HG03045 (cell line): ENCODE measurements around the gene RNF125.

ENCODE experiments used
- ATAC-seq: cut with Tn5 transposase; IDR thresholded peaks from one replicate; pipeline ENCODE4 v1.9.1; 2021; ENCODE audit warnings: mild to moderate bottlenecking, moderate library complexity; ENCODE audit not compliant: unreplicated experiment

The RNF125 gene

DNA sequence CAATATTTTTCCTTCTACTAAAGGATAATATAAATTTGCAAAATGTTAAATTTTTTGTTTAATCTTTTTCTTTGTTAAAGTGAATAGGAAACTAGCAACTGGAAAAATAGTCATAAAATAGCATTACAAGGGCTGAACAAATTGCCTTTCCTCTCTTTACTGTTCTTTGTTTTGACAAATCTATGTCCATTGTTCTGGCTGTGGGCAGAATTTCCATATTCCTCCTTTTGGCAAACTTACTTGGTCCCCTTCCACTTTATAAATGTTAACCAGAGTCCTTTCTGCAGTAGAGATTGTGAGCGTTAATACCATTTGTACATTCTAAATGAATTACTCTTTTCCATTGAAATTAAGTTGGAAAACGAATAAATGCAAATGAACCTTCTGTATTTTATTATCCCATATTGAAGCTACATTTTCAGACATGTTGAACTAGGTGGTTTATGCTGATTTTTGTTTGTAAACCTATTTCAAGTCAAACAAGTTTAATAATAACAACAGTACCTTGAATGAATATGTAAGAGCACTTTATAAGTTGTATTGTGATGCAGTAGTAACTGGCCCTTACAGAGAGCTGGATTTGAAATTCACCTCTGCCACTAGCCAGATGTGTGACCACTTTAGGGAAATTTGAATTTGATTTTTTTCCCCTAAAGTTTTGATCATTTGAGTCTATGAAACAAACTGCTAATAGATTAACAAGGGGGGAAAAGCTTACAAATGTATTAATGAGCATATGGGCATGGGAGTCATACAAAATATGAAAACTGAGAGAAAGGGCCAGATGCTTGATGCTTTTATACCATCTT is 3.3 kb downstream of the RNF125 start:
- no peak for ATAC-seq

DNA sequence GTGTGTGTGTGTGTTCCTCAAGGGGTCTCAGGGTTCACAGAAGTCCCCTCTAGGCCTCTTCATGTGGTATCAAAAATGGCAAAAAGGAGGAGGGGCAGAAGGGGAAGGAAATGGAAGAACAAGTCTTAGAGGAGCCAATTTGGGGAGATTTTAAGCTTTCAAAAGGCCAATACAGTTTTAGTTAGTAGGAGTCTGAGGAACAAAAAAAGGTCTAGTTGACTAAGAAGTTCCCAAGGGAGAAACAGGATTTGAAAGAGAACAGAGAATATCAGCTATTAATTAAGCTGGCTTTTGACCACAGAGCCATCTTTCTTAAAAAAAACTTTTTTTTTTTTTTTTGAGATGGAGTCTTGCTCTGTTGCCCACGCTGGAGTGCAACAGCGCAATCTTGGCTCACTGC is 7.1 kb downstream of the RNF125 start:
- no peak for ATAC-seq

DNA sequence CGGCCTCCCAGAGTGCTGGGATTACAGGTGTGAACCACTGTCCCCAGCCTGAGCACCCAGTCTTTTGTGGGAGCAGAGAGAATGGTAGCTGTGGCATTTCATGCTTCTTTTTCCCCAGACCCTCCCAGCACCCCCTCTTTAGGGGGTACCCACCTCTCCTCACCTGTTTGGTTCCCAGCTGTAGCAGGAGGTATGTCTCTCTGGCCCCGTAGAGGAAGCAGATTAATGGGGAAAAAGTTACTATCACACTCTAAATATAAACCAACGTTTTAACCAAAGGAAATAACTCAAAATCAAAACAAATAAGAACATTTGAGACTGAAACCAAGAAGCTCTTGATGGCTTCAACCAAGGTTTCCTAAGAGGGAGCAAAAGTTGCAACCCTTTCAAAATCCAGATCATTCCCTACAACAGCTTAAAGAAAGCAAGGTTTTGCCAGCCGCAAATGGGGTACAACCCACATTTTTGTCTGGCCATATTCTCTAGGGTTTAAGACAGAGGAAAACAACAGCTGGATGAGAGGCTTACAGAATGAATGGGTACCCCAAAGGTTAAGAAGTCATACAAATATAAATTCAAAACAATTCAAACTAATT is 8.0 kb downstream of the RNF125 start:
- no peak for ATAC-seq

DNA sequence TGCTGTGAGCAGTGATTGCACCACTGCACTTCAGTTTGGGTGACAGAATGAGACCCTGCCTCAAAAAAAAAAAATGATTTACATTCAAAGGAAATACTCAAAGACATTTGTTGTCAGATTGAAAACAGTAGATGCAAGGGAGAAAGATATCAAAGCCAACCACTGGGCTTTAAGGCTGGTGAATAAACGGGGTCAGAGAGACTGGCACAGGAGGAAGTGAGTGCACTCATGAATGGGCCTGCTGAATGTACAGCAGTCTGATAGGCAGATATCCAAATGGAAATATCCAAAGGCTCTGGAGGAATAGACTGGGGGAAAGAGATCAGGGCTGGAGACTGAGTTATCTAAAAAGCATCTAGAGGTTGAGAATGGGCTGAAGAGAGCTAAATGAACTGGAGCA is 10.9 kb downstream of the RNF125 start:
- ATAC-seq: no peak

DNA sequence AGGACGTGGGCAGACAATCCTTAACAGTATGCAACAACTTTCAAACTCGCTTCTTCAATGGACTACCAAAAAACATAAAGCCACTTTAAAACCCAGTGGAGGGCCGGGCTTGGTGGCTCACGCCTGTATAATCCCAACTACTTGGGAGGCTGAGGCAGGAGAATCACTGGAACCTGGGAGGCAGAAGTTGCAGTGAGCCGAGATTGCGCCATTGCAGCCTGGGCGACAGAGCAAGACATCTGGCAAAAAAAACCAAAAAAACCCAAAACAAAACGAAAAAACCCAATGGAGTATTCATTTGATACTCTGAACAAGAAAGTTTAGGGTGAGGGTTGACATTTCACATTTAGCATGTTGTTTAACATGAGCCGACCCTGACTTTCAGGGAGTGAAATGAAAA is 14.0 kb downstream of the RNF125 start:
- no peak for ATAC-seq

DNA sequence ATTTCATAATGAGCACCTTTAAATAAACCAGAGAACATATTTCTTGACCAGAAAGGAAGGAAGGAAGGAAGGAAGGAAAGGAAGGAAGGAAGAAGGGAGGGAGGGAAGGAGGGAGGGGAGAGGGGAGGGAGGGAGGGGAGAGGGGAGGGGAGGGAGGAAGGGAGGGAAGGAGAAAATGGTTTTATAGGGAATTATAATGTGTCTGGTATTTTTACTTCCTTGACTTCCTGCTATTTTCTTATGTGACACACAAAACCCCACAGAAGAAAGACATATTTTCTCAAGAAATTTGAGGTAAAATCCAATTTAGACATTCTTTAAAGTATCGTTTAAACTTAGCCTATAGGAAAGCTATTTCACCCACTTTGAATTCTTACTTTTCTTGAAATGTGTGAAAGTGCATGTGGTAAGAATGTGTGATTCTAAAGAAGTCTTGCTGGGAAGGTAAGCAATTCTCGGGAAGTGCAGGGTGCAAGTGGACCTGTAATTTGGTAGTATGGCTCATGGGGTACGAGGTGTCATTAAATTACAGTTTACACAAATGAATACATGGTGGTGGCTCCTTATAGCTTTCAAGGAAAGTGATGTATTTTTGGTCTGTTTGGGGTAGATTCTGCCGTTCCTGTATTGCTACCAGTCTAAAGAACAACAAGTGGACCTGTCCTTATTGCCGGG is 18.0 kb downstream of the RNF125 start:
- no peak for ATAC-seq

DNA sequence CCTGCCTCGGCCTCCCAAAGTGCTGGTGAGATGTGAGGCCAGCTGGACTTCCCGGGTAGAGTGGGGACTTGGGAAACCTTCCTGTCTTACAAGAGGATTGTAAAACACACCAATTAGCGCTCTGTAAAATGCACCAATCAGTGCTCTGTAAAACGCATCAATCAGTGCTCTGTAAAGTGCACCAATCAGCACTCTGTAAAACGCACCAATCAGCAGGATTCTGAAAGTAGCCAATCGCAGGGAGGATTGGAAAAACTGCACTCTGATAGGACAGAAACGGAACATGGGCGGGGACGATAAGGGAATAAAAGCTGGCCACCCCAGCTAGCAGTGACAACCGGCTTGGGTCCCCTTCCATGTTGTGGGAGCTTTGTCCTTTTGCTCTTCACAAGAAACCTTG is 19.0 kb downstream of the RNF125 start:
- ATAC-seq: no peak

DNA sequence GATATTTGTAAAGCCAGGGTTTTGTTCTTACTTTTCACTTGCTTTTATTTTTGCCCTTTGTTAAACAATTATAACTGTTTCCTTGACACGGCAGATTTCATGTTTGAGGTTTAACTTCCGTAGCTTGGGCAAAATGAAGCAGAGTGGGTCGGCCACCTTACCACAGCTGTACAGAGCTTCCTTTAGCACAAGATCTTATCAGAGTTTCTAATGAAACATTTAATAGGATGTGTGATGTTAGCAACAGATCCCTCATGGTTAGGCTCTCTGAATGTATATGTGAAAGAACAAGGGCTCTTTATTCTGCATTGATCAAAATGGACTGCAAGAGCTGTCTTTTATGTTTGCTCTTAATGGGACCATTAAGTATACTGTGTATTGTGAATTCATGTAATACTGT is 22.3 kb downstream of the RNF125 start:
- no peak for ATAC-seq

DNA sequence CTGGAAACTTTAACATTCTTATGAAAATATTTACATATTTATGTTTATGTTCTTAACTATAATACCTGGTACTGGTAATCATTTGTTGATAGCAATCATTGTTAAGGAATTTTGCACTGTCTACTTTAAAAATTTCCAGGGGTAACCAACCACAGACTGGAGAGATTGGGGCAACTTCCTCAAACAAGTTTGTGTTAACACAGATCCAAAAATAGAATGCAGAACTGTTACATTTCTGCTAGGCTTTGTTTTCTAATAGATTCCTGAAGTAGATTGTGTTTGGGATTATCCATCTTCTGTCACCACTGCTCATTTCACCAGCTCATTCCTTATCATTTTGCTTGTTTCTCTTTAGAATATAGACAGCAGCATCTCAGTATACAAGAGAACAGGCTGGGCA is 23.7 kb downstream of the RNF125 start:
- ATAC-seq: no peak

DNA sequence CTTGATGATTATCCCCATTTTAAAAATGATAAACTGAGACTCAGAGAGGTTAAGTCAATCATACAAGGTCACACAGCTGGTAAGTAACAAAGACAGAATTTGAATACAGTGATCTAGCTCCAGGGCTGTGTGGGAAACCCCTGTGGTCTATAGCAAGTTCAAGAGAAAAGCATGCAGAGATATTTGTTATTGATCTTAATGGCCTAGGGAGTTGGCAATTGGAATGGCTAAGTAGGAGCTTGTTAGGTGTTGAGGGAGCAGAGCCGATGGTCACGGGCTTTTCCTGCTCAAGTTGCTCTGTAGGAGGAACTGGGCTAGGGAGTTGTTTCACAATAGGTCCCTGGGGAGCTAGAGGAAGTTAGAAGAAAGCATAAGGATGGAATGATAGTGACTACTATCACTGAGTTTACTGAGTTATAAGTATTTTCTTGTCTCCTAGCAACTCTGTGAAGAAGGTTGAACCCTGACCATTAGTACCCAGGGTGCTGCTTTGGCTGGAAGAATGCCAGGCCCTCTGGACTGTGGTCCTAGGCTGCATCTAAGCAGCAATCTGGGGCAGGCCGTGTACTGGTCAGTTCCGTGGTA is 30.0 kb downstream of the RNF125 start:
- peak; percentile 60 for ATAC-seq

DNA sequence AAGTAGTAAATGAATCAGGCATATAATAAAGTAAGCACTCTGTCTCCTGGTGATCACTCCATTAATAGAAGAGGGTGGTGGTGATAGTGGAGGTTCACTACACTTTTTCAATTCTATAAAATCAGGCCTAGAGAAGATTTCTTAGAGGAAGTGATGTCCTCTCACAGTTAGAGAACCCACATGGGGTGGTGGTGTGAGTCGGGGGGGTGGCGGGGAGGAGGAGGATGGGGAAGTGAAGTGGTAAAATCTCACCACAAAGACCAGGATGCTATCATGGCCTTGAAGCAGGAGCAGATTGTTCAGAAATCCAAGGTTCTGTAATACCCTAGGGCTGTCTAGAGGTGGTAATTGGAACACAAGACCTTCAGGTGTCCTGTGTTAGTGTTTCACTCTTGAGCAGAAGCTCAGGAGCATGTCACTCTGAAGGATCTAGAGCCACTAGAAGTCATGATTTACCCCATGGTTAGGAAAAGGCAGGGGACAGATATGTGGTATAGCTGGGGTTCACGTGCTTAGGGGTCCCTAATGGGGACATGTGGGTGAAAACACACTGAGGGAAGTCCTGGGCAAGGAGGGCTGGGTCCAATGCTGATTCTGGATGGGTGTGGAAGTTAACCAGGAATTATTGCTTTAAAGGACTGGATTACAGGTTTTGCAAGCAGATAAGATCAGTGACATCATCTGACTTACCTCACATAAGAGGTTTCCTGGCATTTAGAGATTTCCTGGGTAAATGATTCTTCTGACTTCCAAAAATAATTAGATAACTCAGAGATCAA is 31.0 kb downstream of the RNF125 start:
- no peak for ATAC-seq

DNA sequence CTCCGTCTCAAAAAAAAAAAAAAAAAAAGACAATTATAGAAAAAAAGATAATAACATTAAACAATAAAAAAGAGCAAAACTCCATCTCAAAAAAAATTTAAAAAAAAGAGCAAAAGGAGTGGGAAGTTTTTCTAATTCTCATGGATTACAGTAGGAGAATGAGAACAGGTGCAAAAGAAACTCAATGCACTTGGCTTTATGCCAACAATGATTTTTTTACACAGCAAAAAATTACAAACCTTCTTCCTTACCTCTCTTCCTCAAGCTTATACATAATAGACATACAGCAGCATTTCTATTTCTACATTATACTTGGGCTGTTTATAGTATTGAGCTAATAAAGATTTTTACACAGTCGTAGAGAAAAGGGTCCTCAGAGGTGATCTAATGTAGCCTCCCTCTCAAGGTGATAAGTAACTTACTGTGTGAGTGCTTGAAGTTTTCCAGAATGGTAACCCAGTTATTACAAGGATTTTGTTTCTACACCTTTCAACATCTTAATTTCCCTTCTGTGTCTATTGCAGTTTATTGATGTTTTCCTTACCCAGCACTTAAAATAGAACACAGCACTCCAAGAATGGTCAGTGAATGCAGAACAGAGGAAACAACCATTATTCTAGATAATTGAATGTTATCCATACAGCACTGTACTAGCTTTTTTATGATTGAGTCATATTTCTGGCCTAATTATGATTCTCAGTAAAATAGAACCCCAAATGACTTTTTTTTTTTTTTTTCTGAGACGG is 38.2 kb downstream of the RNF125 start:
- ATAC-seq: no peak

DNA sequence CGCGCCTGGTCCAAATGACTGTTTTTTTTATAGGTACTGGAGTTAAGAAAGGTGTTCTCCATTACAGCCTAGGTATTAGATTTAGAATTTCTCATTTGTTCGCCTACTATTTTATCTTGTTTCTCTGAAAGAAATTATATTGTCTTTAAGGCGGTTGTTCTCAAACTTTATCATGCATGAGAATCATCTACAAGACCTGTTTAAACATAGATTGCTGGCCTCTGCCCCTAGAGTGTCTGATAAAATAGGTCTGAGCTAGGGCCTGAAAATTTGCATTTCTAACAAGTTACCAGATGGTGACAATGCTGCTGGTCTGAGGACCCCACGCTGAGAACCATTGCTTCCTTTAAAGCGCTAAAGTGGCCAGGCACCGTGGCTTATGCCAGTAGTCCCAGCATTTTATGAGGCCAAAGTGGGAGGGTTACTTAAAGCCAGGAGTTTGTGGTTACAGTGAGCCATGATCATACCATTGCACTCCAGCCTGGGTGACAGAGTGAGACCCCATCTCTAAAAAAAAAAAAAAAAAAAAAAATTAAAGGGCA is 39.1 kb downstream of the RNF125 start:
- ATAC-seq: no peak

DNA sequence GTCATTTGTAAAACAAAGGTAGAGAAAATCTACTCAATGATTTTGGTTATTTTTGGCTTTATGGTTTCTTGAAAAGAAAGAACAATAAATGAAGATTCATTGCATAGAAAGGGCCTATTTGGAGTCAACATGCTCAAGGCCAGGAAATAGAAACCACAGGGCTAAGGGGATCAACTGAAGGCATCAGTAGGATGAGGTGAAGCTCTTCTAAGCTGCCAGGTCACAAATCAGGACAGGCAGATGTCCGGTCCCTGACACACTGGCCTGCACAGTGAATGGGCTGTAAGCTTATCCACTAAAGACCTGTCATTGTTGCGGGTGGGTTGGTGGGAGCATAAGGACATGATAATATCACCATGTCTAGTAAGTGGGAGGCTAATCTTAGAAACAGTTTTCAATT is 41.4 kb downstream of the RNF125 start:
- no peak for ATAC-seq

DNA sequence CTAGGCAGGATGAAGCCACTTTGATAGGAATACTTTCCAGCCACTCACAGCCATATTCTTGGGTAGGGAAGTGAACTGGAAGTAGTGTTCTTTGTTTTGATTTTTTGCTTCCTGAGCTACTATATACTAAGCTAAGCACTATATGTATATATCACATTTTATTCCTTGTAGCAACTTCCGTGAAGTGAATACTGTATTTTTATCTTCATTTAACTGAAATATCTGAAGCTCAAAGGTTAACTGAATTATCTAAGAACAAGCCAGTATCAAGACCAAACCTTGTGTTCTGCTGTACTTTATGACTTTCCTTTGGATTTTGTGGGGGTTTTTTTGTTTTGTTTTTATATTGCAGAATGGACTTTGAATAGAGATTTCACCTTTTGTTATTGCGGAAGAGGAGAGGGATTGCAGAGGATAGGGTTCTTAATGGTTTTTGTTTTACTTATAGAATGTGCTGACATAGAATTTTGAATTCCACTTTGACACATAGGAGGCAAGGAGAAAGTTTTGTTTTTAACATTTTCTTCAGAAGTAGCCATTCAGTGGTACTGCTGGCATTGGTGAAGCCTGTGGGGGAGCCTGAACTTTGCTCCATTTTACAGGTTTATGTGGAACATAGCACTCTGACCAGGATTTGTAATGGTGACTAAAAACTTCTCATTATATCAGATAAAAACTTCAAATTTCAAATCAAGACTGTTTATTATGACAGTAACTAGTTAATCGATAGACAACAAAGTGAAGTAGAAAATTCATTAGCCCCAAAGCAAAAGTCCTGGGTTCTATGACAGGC is 48.9 kb downstream of the RNF125 start:
- ATAC-seq: no peak

DNA sequence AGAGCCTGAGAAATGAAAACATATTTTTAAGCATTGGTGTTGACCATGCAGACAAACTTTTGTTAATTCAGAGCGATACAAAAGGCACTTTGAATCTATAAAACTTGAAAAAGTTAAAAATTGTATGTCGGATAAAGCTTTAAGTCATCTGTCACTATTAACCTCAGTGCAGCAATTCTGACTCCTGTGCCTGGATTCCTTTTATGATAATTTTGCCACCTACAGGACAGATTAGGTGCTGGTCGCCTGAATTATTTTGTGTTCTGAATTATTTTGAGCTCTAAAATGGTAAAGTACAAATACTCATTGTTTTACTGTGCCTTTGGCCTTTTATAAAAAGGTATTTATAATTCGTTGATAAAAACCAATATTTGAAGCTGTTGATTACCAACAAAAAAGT is 53.7 kb downstream of the RNF125 start:
- no peak for ATAC-seq

DNA sequence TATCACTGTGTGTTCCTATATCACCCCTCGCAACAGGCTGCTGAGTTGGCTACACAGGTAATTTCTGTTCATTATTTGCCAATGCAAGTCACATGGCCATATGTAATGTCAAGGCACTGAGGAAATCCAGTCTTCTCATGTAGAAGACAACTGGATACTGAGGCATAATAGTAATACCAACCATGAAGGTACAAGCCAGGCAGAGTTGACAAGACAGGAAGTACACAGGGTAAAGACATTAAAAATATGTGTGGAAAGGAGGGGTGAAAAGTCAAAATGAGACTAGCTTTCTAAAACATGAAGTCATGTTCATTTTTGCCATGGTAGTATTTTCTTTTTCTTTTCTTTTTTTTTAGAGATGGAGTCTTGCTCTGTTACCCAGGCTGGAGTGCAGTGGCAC is 55.6 kb downstream of the RNF125 start:
- ATAC-seq: no peak

DNA sequence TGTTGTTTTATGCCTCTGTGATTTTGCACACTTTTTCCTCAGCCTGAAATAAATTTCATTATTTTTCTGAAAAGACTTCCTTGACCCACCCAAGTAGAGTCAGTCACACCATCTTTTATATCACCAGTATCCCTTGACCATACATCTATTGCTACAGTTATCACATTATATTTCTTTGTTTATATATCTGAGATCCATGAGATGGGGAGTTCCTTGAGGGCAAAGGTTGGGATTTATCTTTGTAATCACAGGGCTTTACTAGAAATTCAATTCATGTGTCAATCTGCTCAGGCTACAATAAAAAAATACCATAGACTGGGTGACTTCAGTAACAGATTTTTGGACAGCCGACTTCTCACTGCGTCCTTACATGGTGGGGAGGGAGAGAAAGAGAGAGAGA is 60.2 kb downstream of the RNF125 start:
- no peak for ATAC-seq

DNA sequence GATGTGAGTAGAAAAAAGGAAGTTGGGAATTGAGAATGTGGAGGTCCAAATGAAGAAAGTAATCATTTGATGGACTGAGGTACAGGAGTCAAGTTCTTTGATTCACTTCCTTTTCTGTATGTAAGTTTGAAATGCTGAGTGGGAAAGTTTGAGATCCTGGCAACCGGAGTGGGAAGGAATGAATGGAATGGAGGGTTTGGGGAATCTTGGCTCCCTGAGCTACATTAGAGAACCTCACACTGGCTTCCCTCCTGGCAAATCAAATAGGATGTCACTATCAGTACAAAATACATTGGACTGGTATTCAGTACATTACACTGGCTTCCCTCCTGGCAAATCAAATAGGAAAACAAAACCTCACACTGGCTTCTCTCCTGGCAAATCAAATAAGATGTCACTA is 63.3 kb downstream of the RNF125 start:
- no peak for ATAC-seq
